Measurements from ENCODE around the gene PITPNB. TPM values are rescaled to one million over a fixed set of nuclear protein-coding genes. Genes with fewer than 3 reads are reported as not detected.

Gene PITPNB
- total RNA-seq, 1 experiment from 2014 or later = 82.6 TPM

DNA sequence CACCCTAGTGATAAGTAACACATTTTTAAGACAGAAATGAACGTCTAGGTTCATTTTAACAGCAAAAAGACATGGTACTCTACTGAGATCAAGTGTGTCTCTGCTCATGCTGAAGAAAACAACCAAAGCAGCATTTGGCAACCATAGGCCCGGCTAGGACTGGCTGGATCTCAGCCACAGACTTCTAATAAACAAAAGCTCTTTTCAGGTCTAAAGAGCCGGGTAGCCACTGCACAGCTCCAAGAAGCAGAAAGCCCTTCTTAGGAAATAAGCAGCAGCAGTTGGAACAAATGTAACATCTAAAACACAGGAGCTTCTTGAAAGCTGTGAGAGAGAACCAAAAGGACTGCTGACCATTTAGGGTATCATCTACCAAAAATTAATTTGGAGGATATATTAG lies 37.6 kb downstream of the PITPNB start:
- Histone ChIP-seq H3K4me2 (ENCODE audit: low read length) (no peak overlapping the region), H3K4me3 (replicated peaks in 1 of 2; ENCODE audit: low read depth in 1 of 2, low read length in 2 of 2) (no peak overlapping the region), H4K20me1 (ENCODE audit: insufficient read depth) (peaks cover 37% of the 10 kb centered on the region; the same call in 1 of the 2 replicates), H3K4me1 (ENCODE audit: control insufficient read depth in 1 of 2, insufficient read depth in 2 of 2, low read length in 2 of 2) (no peaks in the 10 kb centered on the region; a peak in 1 of 4 replicates), H3K9ac (ENCODE audit: low read length) (no peak overlapping the region), H2AFZ (ENCODE audit: low read depth, low read length, poor library complexity, severe bottlenecking) (no peak overlapping the region), H3K27ac (ENCODE audit: low read depth, low read length) (no peak overlapping the region), H3K36me3 (ENCODE audit: control insufficient read depth in 1 of 2, insufficient read depth in 2 of 2, low read length in 2 of 2) (peaks cover 26 to 30% of the 10 kb centered on the region in 2 experiments), H3K9me2 (ENCODE audit: insufficient read depth) (no peaks in the 10 kb centered on the region), H3K9me3 (ENCODE audit: control insufficient read depth in 1 of 2, insufficient read depth in 1 of 2, low read depth in 1 of 2, low read length in 2 of 2) (no peaks in the 10 kb centered on the region), H3K27me3 (ENCODE audit: insufficient read depth, low read length) (no peaks in the 10 kb centered on the region), H3K79me2 (ENCODE audit: insufficient read depth, low read length) (peaks cover 87% of the 10 kb centered on the region)
- no peak for DNase-seq (ENCODE audit: low read depth, low spot score)
- BruUV-seq (replicated peaks) = no TSS peak
- CTCF ChIA-PET = interaction anchor here (0.9 to 2.8 kb wide), 5 partner anchors 10 to 1125 kb away, joined by 3 to 15 read pairs (median 4); no protein-coding TSS in a partner anchor
- POLR2A ChIA-PET = interaction anchor here (0.8 kb wide), 1 partner anchor 38 kb away, joined by 4 read pairs; no protein-coding TSS in a partner anchor
- TF ChIP-seq ZNF274 (IDR thresholded peaks at IDR 0.05; ENCODE audit: low read depth, low read length) (no peak), EZH2 (IDR thresholded peaks at IDR 0.05) (no peak), SRF (IDR thresholded peaks at IDR 0.05; ENCODE audit: low read depth) (no peak), YY1 (IDR thresholded peaks at IDR 0.05; ENCODE audit: extremely low read depth, insufficient replicate concordance, low read depth, low read length) (no peak)
- TF ChIP-seq, protein P1, sequence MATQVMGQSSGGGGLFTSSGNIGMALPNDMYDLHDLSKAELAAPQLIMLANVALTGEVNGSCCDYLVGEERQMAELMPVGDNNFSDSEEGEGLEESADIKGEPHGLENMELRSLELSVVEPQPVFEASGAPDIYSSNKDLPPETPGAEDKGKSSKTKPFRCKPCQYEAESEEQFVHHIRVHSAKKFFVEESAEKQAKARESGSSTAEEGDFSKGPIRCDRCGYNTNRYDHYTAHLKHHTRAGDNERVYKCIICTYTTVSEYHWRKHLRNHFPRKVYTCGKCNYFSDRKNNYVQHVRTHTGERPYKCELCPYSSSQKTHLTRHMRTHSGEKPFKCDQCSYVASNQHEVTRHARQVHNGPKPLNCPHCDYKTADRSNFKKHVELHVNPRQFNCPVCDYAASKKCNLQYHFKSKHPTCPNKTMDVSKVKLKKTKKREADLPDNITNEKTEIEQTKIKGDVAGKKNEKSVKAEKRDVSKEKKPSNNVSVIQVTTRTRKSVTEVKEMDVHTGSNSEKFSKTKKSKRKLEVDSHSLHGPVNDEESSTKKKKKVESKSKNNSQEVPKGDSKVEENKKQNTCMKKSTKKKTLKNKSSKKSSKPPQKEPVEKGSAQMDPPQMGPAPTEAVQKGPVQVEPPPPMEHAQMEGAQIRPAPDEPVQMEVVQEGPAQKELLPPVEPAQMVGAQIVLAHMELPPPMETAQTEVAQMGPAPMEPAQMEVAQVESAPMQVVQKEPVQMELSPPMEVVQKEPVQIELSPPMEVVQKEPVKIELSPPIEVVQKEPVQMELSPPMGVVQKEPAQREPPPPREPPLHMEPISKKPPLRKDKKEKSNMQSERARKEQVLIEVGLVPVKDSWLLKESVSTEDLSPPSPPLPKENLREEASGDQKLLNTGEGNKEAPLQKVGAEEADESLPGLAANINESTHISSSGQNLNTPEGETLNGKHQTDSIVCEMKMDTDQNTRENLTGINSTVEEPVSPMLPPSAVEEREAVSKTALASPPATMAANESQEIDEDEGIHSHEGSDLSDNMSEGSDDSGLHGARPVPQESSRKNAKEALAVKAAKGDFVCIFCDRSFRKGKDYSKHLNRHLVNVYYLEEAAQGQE (IDR thresholded peaks at IDR 0.05; ENCODE audit: low read depth) = no peak
- intact Hi-C loops (cut with micrococcal nuclease) = loop anchor here (2.0 to 10.0 kb wide), 2 partner anchors 713 to 1125 kb away; no protein-coding TSS in a partner anchor
- RAD21 ChIA-PET (ENCODE audit: low non-redundant PET in 1 of 2, low total read pairs in 2 of 2, uncharacterized antibody in 2 of 2, unreplicated experiment in 2 of 2) = interaction anchor here in 1 of 2 experiments (0.7 kb wide), 1 partner anchor 130 kb away, joined by 3 read pairs; no protein-coding TSS in a partner anchor
- no peak for ATAC-seq

Data from HCT116 (cell line).